GM06990 (cell line): ENCODE data around the gene SNHG17.

Source experiments
- DNase-seq: peaks from one replicate; pipeline ENCODE4 v3.0.0-alpha.2; 2011; ENCODE audit not compliant: insufficient read length; ENCODE audit errors: extremely low read depth
- H3K27me3 ChIP-seq: replicated peaks from 2 replicates; pipeline ENCODE4 v1.6.0; 2011; ENCODE audit warnings: low read length; ENCODE audit not compliant: control insufficient read depth, insufficient read depth
- H3K36me3 ChIP-seq: 2 replicates; pipeline ENCODE4 v1.5.1; 2011; ENCODE audit warnings: low read length; ENCODE audit not compliant: control insufficient read depth, insufficient read depth
- H3K4me3 ChIP-seq: replicated peaks from 2 replicates; pipeline ENCODE4 v1.5.1; 2011; ENCODE audit warnings: low read depth, mild to moderate bottlenecking, control low read depth, low read length
- TF ChIP-seq, protein P1 (sequence below): IDR thresholded peaks from 2 replicates; pipeline ENCODE4 v1.5.1; 2011; ENCODE audit warnings: low read length, control low read depth, mild to moderate bottlenecking, inconsistent platforms; ENCODE audit not compliant: insufficient read depth, poor library complexity, severe bottlenecking

Gene SNHG17

DNA sequence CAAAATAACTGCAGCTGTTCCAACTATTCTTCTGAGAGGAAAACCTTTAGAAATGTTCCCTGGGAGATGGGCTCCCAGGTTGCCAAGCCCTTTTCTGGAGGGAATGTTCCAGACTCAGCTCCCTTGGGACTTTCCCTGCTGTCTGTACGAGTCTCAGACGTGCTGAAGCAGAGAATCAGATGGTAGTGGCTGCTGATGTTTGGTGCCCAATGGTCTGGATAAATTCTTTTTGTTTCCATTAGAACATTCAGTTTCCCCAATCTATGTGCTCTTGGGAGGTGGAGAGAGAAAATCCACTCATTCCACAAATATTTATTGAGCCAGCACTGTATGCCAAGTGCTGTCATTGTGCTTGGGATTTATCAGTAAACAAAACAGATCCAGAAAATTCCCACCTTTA lies 40.0 kb downstream of the SNHG17 start:
- no peak for DNase-seq
- Histone ChIP-seq H3K36me3 (no peaks in the 10 kb centered on the region), H3K4me3 (no peak overlapping the region), H3K27me3 (no peaks in the 10 kb centered on the region)
- TF ChIP-seq, protein P1, sequence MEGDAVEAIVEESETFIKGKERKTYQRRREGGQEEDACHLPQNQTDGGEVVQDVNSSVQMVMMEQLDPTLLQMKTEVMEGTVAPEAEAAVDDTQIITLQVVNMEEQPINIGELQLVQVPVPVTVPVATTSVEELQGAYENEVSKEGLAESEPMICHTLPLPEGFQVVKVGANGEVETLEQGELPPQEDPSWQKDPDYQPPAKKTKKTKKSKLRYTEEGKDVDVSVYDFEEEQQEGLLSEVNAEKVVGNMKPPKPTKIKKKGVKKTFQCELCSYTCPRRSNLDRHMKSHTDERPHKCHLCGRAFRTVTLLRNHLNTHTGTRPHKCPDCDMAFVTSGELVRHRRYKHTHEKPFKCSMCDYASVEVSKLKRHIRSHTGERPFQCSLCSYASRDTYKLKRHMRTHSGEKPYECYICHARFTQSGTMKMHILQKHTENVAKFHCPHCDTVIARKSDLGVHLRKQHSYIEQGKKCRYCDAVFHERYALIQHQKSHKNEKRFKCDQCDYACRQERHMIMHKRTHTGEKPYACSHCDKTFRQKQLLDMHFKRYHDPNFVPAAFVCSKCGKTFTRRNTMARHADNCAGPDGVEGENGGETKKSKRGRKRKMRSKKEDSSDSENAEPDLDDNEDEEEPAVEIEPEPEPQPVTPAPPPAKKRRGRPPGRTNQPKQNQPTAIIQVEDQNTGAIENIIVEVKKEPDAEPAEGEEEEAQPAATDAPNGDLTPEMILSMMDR = no peak

DNA sequence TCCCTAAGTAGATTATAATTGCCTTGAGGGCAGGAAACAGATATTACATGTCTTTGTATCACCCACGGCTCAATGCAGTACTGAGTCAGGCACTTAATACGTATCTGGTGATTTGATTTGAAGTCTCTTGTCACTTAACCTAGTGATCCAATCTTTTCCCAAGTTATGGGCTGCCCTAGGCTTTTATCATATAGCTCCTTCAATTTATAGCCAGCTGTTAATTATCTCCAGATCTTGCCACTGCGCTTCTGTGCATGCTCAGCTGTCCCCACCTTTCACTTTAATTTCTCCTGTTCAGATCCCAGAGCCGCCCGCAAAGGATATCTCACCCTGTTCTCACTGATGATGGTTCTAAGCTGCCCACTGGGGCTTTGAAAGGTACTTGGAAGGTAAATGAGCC lies 41.9 kb downstream of the SNHG17 start:
- Histone ChIP-seq H3K27me3 (no peaks in the 10 kb centered on the region), H3K4me3 (no peak overlapping the region), H3K36me3 (no peaks in the 10 kb centered on the region)
- TF ChIP-seq, protein P1 = no peak
- DNase-seq = no peak

DNA sequence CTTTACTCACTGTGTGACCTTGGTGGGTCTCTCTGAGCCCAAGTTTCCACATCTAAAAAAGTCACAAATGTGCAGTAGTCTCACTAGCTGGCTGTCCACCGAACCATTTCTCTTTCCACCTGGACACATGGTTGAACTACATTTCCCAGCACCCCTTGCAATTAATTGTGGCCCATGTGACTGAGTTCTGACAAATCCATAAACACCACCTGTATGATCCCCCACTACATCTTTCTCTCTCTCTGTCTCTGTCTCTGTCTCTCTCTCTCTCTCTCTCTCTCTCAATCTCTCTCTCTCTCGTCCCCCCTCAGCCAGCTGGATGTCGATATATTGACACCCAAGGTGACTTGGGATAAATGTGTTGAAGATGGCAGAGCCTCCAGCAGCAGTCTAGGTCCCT lies 42.8 kb downstream of the SNHG17 start:
- Histone ChIP-seq H3K4me3 (no peak overlapping the region), H3K27me3 (no peaks in the 10 kb centered on the region), H3K36me3 (no peaks in the 10 kb centered on the region)
- no peak for DNase-seq
- TF ChIP-seq, protein P1 = no peak

DNA sequence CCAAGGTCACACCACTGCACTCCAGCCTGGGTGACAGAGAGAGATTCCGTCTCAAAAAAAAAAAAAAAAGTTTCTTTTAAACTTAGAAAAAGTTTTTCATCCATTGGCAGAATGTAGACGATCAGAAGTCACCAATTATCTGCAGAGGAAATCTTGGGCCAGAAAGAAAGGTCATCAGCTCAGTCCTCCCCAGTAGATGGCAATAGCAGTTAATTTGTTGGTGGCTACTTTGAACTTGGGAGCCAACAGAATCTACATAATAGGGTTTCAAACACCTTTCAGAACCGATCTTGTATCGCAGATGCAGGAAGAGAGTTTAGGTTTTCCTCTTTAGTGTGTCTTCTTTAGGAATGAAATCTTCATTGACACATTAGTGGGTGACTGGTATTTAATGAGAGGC lies 47.2 kb downstream of the SNHG17 start:
- Histone ChIP-seq H3K36me3 (no peaks in the 10 kb centered on the region), H3K4me3 (no peak overlapping the region), H3K27me3 (no peaks in the 10 kb centered on the region)
- DNase-seq = no peak
- TF ChIP-seq, protein P1 = no peak

DNA sequence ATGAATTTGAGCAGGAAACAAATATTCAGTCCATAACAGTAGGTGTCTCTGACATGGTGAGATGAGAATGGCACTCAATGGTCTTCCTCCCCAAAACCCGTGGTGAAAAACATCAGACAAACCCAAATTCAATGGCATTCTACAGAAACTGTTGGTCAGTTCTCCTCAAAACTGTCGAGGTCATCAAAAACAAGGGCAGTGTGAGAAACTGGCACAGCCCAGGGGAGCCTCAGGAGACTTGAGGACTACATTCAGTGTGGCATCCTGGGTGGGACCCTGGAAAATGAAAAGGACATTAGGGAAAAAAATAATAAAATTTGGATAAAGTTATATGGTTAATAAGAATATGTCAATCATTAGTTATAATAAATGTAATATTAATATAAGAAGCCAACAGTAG lies 48.3 kb downstream of the SNHG17 start:
- no peak for DNase-seq
- Histone ChIP-seq H3K27me3 (no peaks in the 10 kb centered on the region), H3K4me3 (no peak overlapping the region), H3K36me3 (no peaks in the 10 kb centered on the region)
- TF ChIP-seq, protein P1 = no peak

DNA sequence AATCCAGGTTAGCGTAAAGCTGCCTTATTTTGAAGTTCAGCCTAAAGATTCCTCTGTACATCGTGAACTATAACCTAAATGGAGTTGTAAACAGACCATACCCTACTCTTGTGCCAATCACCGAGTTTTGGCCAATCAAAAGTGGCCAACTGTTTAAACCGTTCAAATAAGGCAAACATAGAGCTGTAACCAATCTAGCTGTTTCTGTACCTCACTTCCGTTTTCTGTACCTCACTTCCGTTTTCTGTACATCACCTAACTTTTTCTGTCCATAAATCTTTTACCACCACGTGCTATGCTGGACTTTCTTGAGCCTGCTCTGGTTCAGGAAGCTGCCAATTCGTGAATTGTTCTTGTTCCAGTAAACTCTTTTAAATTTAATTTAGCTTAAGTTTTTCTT lies 49.1 kb downstream of the SNHG17 start:
- H3K36me3 ChIP-seq = no peaks in the 10 kb centered on the region
- no peak overlapping the region for H3K4me3 ChIP-seq
- H3K27me3 ChIP-seq = no peaks in the 10 kb centered on the region
- TF ChIP-seq, protein P1 = no peak
- no peak for DNase-seq
